ENCODE results near the gene PTPN6. TPM values are rescaled to one million over a fixed set of nuclear protein-coding genes. Genes with fewer than 3 reads are reported as not detected.

The PTPN6 gene
- total and polyA plus RNA-seq, 5 donors from 2014 or later: 174 to 321 (median 283) TPM

- ATAC-seq (ENCODE audit: low read depth in 2 of 2): no peak
- Mint-ChIP-seq H3K4me1 (peaks cover 13 to 55% (median 33%) of the 10 kb centered on the region in 4 donors), H3K4me3 (peak overlapping the region in 2 of 4 donors; percentile 47 to 61), H3K9me3 (no peaks in the 10 kb centered on the region), H3K27ac (no peak overlapping the region), H3K27me3 (no peaks in the 10 kb centered on the region), H3K36me3 (peaks cover 21% of the 10 kb centered on the region)
- peaks cover 46% of the 10 kb centered on the region for H3K4me1 ChIP-seq (ENCODE audit: control insufficient read depth, insufficient read depth, low read length, poor library complexity, severe bottlenecking)
- peaks cover 42% of the 10 kb centered on the region for H3K36me3 ChIP-seq (ENCODE audit: control insufficient read depth, insufficient read depth, low read length)
- no peaks in the 10 kb centered on the region for H3K9me3 ChIP-seq (ENCODE audit: control insufficient read depth in 2 of 2, low read length in 2 of 2)
- no peak overlapping the region for H3K27ac ChIP-seq (ENCODE audit: insufficient read depth, low read length, poor library complexity, severe bottlenecking)
- no peaks in the 10 kb centered on the region for H3K27me3 ChIP-seq (ENCODE audit: control insufficient read depth, insufficient read depth, low read length)
- no peak overlapping the region for H3K4me3 ChIP-seq (ENCODE audit: low read depth, low read length)
- no peak for DNase-seq
Measured at GRCh38 chr12:6966351-6966750, 15.2 kb downstream of the PTPN6 start.

GRCh38 chr12:6967651-6968100, 16.5 kb downstream of the PTPN6 start:
- Histone ChIP-seq H3K27ac (ENCODE audit: insufficient read depth, low read length, poor library complexity, severe bottlenecking) (no peak overlapping the region), H3K27me3 (ENCODE audit: control insufficient read depth, insufficient read depth, low read length) (no peaks in the 10 kb centered on the region), H3K4me3 (ENCODE audit: low read depth, low read length) (no peak overlapping the region), H3K36me3 (ENCODE audit: control insufficient read depth, insufficient read depth, low read length) (peaks cover 42% of the 10 kb centered on the region), H3K9me3 (ENCODE audit: control insufficient read depth in 2 of 2, low read length in 2 of 2) (no peaks in the 10 kb centered on the region), H3K4me1 (ENCODE audit: control insufficient read depth, insufficient read depth, low read length, poor library complexity, severe bottlenecking) (peaks cover 36% of the 10 kb centered on the region)
- Mint-ChIP-seq H3K4me1 (peaks cover 17 to 59% (median 35%) of the 10 kb centered on the region in 4 donors), H3K27ac (no peak overlapping the region), H3K27me3 (no peaks in the 10 kb centered on the region), H3K36me3 (peaks cover 20% of the 10 kb centered on the region), H3K9me3 (no peaks in the 10 kb centered on the region), H3K4me3 (peak overlapping the region in 3 of 4 donors; percentile 31 to 61 (median 51))
- ATAC-seq (ENCODE audit: low read depth in 2 of 2) (no peak), DNase-seq (no peak)

GRCh38 chr12:6968426-6968825, 17.3 kb downstream of the PTPN6 start:
- Mint-ChIP-seq H3K4me3 (peak overlapping the region; percentile 86 to 100 (median 98)), H3K27ac (peak overlapping the region in 2 of 3 donors; percentile 91 to 99), H3K36me3 (peaks cover 20% of the 10 kb centered on the region), H3K9me3 (no peaks in the 10 kb centered on the region), H3K4me1 (peaks cover 17 to 62% (median 38%) of the 10 kb centered on the region in 4 donors), H3K27me3 (no peaks in the 10 kb centered on the region)
- DNase-seq (no peak), ATAC-seq (ENCODE audit: low read depth in 2 of 2) (no peak)
- Histone ChIP-seq H3K27ac (ENCODE audit: insufficient read depth, low read length, poor library complexity, severe bottlenecking) (no peak overlapping the region), H3K4me1 (ENCODE audit: control insufficient read depth, insufficient read depth, low read length, poor library complexity, severe bottlenecking) (peaks cover 32% of the 10 kb centered on the region), H3K9me3 (ENCODE audit: control insufficient read depth in 2 of 2, low read length in 2 of 2) (no peaks in the 10 kb centered on the region), H3K4me3 (ENCODE audit: low read depth, low read length) (peak overlapping the region; percentile 64), H3K27me3 (ENCODE audit: control insufficient read depth, insufficient read depth, low read length) (no peaks in the 10 kb centered on the region), H3K36me3 (ENCODE audit: control insufficient read depth, insufficient read depth, low read length) (peaks cover 42% of the 10 kb centered on the region)

- Histone ChIP-seq H3K9me3 (ENCODE audit: control insufficient read depth in 2 of 2, low read length in 2 of 2) (no peaks in the 10 kb centered on the region), H3K36me3 (ENCODE audit: control insufficient read depth, insufficient read depth, low read length) (peaks cover 53% of the 10 kb centered on the region), H3K4me1 (ENCODE audit: control insufficient read depth, insufficient read depth, low read length, poor library complexity, severe bottlenecking) (peaks cover 25% of the 10 kb centered on the region), H3K27ac (ENCODE audit: insufficient read depth, low read length, poor library complexity, severe bottlenecking) (peak overlapping the region; percentile 90), H3K27me3 (ENCODE audit: control insufficient read depth, insufficient read depth, low read length) (no peaks in the 10 kb centered on the region), H3K4me3 (ENCODE audit: low read depth, low read length) (peak overlapping the region; percentile 99)
- Mint-ChIP-seq H3K27ac (peak overlapping the region; percentile 26 to 100 (median 99)), H3K36me3 (peaks cover 20% of the 10 kb centered on the region), H3K9me3 (no peaks in the 10 kb centered on the region), H3K4me1 (peaks cover 17 to 50% (median 41%) of the 10 kb centered on the region in 4 donors), H3K4me3 (peak overlapping the region; percentile 96 to 100 (median 100)), H3K27me3 (no peaks in the 10 kb centered on the region)
- DNase-seq: peak in 1 of 3 donors; percentile 16
- peak in 1 of 2 donors; percentile 0 for ATAC-seq (ENCODE audit: low read depth in 2 of 2)
Measured at GRCh38 chr12:6970096-6970527, 19.0 kb downstream of the PTPN6 start.

- DNase-seq (no peak), ATAC-seq (ENCODE audit: low read depth in 2 of 2) (no peak)
- H3K9me3 Mint-ChIP-seq: no peaks in the 10 kb centered on the region
- no peak overlapping the region for H3K27ac ChIP-seq (ENCODE audit: insufficient read depth, low read length, poor library complexity, severe bottlenecking)
- peaks cover 19% of the 10 kb centered on the region for H3K4me1 ChIP-seq (ENCODE audit: control insufficient read depth, insufficient read depth, low read length, poor library complexity, severe bottlenecking)
- H3K27me3 Mint-ChIP-seq: no peaks in the 10 kb centered on the region
- peaks cover 13 to 37% (median 27%) of the 10 kb centered on the region in 4 donors for H3K4me1 Mint-ChIP-seq
- H3K36me3 ChIP-seq (ENCODE audit: control insufficient read depth, insufficient read depth, low read length): peaks cover 51% of the 10 kb centered on the region
- H3K27ac Mint-ChIP-seq: no peak overlapping the region
- H3K36me3 Mint-ChIP-seq: peaks cover 20% of the 10 kb centered on the region
- H3K9me3 ChIP-seq (ENCODE audit: control insufficient read depth in 2 of 2, low read length in 2 of 2): no peaks in the 10 kb centered on the region
- H3K4me3 Mint-ChIP-seq: no peak overlapping the region
- H3K27me3 ChIP-seq (ENCODE audit: control insufficient read depth, insufficient read depth, low read length): no peaks in the 10 kb centered on the region
- H3K4me3 ChIP-seq (ENCODE audit: low read depth, low read length): no peak overlapping the region
Measured at GRCh38 chr12:6974180-6974579, 23.0 kb downstream of the PTPN6 start.

- no peaks in the 10 kb centered on the region for H3K27me3 Mint-ChIP-seq
- no peaks in the 10 kb centered on the region for H3K27me3 ChIP-seq (ENCODE audit: control insufficient read depth, insufficient read depth, low read length)
- H3K4me1 Mint-ChIP-seq: peaks cover 12 to 27% (median 24%) of the 10 kb centered on the region in 4 donors
- no peak overlapping the region for H3K4me3 ChIP-seq (ENCODE audit: low read depth, low read length)
- H3K9me3 Mint-ChIP-seq: no peaks in the 10 kb centered on the region
- peak overlapping the region in 1 of 4 donors; percentile 66 for H3K4me3 Mint-ChIP-seq
- H3K36me3 ChIP-seq (ENCODE audit: control insufficient read depth, insufficient read depth, low read length): peaks cover 59% of the 10 kb centered on the region
- H3K36me3 Mint-ChIP-seq: peaks cover 19% of the 10 kb centered on the region
- no peak overlapping the region for H3K27ac ChIP-seq (ENCODE audit: insufficient read depth, low read length, poor library complexity, severe bottlenecking)
- H3K9me3 ChIP-seq (ENCODE audit: control insufficient read depth in 2 of 2, low read length in 2 of 2): no peaks in the 10 kb centered on the region
- H3K4me1 ChIP-seq (ENCODE audit: control insufficient read depth, insufficient read depth, low read length, poor library complexity, severe bottlenecking): peaks cover 7% of the 10 kb centered on the region
- no peak overlapping the region for H3K27ac Mint-ChIP-seq
- no peak for ATAC-seq (ENCODE audit: low read depth in 2 of 2)
- no peak for DNase-seq
Measured at GRCh38 chr12:6975297-6976032, 24.3 kb downstream of the PTPN6 start.

GRCh38 chr12:6977653-6978052, 26.5 kb downstream of the PTPN6 start:
- Mint-ChIP-seq H3K4me3 (no peak overlapping the region), H3K4me1 (peaks cover 0 to 9% (median 7%) of the 10 kb centered on the region in 4 donors), H3K9me3 (no peaks in the 10 kb centered on the region), H3K27me3 (no peaks in the 10 kb centered on the region), H3K36me3 (peaks cover 26% of the 10 kb centered on the region), H3K27ac (no peak overlapping the region)
- ATAC-seq (ENCODE audit: low read depth in 2 of 2): no peak
- Histone ChIP-seq H3K27me3 (ENCODE audit: control insufficient read depth, insufficient read depth, low read length) (no peaks in the 10 kb centered on the region), H3K36me3 (ENCODE audit: control insufficient read depth, insufficient read depth, low read length) (peaks cover 77% of the 10 kb centered on the region), H3K4me1 (ENCODE audit: control insufficient read depth, insufficient read depth, low read length, poor library complexity, severe bottlenecking) (no peaks in the 10 kb centered on the region), H3K4me3 (ENCODE audit: low read depth, low read length) (no peak overlapping the region), H3K27ac (ENCODE audit: insufficient read depth, low read length, poor library complexity, severe bottlenecking) (no peak overlapping the region), H3K9me3 (ENCODE audit: control insufficient read depth in 2 of 2, low read length in 2 of 2) (no peaks in the 10 kb centered on the region)
- DNase-seq: no peak

Measured in CD4-positive, CD25-positive, alpha-beta regulatory T cell (primary cell).